Measurements from ENCODE around the gene KCNIP4.

KCNIP4 gene

GRCh38 chr4:21177871-21178270 lies 770.7 kb downstream of the KCNIP4 start:
- no peak for DNase-seq (ENCODE audit: low read depth)

DNA sequence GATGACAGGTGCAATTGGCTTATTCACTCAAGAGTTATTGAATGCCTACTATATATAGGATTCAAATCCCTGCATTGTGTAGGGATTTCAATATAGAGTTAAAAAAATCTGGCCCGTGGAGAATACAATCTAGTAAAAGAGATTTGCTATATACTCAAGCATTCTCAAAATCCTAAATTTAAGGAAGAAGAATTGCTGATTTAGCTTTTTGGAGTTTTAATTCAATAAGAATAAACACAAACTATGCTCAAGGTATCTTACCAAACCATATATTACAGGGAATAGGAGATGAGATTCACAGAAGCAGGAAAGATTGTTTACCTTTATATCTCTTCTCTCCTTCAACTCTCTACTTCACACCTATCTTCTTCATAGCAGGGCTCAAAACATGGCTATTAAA lies 771.5 kb downstream of the KCNIP4 start:
- DNase-seq (ENCODE audit: low read depth): no peak

DNA sequence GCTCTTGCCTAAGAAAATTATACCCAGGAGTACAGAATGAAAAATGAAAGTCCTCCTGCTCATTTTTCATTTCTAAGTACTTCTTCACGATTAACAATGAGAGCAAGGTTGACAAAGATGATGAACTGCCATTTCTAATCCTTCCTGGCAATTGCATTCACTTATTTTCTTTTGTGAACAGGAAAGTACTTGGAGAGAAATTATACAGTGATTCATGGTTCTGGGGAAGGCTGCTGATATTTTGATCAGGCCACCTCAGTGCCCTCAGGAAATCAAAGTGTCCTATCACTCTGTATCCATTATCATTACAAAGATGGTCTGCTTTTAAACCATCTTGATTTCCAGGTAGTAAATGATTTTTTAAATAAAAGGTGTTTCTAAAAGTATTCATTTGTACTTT lies 780.9 kb downstream of the KCNIP4 start:
- no peak for DNase-seq (ENCODE audit: low read depth)

- no peak for DNase-seq (ENCODE audit: low read depth)
Measured at GRCh38 chr4:21155367-21155766, 793.2 kb downstream of the KCNIP4 start.

- DNase-seq (ENCODE audit: low read depth): no peak
Measured at GRCh38 chr4:21139327-21139726, 809.2 kb downstream of the KCNIP4 start.

DNA sequence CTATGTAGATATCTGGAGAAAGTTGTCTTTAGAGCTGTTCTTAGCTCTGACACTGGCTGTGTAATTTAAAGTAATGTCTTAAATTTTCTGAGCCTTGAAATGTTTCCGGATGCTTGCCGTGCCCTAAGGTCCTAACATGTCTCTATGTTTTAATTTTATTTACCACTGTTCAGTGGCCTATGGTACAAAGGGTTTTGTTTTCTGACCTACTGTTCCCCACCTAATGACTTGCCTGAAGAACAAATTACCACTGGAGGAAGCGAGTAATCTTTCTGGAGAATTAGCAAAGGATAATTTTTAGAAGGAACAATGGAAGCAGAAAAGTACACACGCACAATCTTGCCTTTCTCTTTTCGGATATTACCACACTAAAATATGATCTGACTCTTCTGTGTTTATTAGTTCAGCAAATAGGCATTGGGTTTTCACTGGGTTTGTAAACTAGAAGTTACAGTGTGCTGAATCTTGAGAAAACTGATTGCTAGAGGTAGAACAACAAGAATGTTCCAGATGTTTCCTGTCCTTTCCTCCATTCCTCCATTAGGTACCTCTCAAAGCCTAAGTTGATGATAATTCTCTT lies 812.4 kb downstream of the KCNIP4 start:
- no peak for DNase-seq (ENCODE audit: low read depth)

GRCh38 chr4:21134994-21135393 lies 813.6 kb downstream of the KCNIP4 start:
- no peak for DNase-seq (ENCODE audit: low read depth)

DNA sequence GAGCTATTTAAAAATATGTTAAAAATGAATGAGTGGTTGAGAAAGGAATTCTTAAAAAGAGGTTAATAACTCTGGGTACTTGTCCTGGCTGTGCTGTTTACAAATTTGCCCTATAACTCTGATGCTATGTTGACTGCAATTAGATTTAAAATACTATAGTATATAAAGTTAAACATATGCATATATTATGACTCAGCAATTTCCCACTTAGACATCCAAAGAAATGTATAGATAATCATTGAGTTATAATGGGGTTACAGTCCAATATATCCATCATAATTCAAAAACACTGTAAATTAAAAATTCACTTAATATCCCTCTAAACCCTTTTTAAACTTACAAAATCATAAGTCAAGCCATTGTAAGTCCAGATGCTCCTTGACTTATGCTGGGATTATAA lies 818.0 kb downstream of the KCNIP4 start:
- DNase-seq (ENCODE audit: low read depth): no peak

DNA sequence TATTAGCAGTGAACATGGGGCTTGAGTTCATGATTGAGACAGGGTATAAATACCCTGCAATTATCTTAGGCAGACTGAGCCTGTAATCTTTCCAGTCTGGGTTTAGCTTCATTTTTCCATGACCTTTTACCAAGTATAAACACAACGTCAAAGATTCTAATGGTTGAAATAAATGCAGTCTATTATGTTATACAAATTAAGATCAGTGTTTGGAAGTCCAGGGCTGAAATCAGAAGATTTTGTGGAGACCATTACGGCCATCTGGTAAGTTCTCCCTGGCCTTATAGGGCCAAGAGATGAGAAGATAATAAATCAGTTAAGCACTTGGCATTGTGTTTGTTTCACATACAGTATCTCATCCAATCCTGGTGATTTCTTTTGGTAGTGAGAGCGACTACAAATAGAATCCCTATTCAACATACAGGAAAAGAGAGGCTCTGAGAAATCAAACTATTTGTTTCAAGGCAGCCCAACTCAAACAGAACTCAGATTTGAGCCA lies 822.5 kb downstream of the KCNIP4 start:
- no peak for DNase-seq (ENCODE audit: low read depth)

- DNase-seq (ENCODE audit: low read depth): no peak
Measured at GRCh38 chr4:21118301-21118700, 830.3 kb downstream of the KCNIP4 start.

DNA sequence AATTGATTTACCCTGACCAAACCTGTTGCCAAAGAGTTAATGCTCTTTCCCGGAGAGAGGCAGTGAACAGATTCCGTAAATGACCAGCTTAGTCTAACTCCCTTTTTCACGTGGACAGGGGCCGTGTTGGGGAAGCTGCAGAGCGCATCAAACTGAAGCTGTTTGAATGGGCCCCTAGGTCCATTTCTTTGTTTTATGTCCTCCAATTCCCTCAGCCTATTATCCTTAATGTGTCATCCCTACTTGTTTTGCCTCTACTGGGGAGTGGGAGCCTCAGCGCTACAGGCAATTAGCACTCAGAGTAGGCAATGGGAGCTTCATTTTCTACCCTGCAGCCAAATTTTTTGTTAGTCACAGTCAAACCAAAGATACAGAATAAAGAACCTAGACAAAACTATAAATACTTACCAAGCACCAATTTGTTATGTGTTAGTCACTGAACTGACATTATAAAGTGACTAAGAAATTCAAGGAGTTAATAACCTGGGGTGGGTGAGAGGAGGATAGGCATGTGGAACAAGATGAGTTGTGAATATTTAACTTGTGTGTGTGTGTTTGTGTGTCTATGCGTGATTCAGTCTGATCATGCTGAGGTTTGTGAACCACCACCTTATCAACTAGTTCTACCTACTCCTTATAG lies 830.9 kb downstream of the KCNIP4 start:
- DNase-seq (ENCODE audit: low read depth): no peak

GRCh38 chr4:21113496-21114223 lies 834.9 kb downstream of the KCNIP4 start:
- no peak for DNase-seq (ENCODE audit: low read depth)

GRCh38 chr4:21102667-21103066 lies 845.9 kb downstream of the KCNIP4 start:
- DNase-seq (ENCODE audit: low read depth): no peak

GRCh38 chr4:21097865-21098264 lies 850.7 kb downstream of the KCNIP4 start:
- no peak for DNase-seq (ENCODE audit: low read depth)

DNA sequence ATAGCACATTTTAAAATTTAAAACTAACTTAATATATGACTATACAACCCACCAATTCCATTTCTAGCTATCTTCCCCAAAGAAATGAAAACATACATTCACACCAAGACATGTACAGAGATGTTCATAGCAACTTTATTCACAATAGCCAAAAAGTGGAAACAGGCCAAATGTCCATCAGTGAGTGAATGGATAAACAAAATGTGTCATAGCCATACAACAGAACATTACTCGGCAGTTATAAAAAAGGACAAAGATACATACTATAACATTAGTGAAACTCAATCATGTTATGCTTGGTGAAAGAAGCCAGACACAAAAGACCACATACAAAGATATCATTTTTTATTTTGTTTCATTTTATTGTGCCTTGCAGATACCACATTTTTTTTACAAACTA lies 851.5 kb downstream of the KCNIP4 start:
- no peak for DNase-seq (ENCODE audit: low read depth)

GRCh38 chr4:21092531-21092930 lies 856.0 kb downstream of the KCNIP4 start:
- no peak for DNase-seq (ENCODE audit: low read depth)

DNA sequence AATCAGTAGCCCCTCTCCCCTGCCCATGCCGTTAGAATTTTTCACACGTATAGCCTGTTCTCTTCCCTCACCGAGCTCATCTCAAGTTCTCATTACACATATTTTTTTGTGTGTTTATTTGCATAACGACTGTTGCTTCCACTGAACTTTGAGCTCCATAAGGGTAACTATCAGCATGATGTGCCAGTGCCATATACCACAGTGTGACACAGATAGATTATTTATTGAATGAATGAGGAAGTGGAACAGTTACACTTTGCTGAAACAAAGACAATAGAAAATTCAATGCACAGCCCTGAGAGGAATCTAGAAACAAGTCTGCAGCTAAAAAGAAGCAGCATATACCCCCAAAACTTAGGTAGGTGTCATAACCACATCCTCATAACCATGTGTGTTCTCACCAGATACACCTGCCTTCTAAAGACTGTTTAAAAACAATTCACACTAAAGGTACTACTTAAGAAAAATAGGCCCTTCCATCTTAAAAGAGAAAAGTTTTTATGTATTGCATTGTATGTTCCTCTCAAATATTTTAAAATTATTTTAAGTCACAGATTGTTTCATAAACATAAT lies 858.4 kb downstream of the KCNIP4 start:
- DNase-seq (ENCODE audit: low read depth): no peak

DNA sequence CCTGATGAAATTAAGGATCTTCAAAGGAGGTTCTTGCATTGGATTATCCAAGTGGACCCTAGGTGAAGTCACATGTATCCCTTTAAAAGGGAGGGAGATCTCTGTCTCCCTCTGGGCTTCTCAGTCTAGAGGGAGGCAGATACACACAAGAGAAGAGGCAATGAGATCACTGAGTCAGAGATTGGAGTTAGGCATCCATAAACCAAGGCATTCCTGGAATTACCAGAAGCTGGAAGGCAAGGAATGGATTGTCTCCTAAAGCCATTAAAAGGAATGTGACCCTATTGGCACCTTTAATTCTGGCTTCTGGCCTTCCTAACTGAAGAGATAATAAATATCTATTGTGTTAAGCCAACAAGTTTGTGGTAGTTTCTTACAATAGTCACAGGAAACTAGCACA lies 865.2 kb downstream of the KCNIP4 start:
- DNase-seq (ENCODE audit: low read depth): no peak

DNA sequence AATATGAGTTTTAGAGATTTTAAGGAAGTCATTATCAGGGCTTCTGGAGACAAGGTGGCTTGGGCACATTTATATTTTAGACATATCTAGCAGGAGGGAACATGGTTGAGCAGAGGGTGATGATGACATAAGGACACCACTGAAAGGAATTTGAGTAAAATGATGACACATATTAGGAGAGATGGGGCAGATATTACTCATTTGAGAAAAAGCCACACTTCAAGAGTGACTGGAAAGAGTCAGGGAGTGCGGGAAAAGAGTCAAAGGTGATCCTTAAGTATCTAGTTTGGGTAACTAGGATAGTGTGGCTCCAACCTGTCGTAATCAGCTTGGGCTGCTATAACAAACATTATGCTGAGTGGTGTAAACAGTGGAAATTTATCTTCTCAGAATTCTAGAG lies 870.6 kb downstream of the KCNIP4 start:
- no peak for DNase-seq (ENCODE audit: low read depth)

DNA sequence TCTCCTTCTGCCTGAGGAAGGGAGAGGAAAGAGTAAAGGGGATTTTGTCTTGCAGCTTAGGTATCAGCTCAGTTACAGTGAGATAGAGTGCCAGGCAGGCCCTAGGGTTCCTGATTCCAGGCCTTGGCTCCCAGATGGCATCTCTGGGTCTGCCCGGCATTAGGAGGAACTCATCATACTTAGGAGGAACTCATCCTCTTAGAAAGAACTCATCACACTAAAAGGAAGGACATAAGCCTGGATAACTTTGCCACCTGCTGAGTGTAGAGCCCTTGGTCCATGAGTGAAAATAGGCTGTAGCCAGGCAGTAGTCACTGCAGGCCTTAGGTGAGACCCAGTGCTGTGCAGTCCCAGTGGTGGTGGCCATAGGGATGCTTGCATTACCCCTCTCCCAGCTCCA lies 881.2 kb downstream of the KCNIP4 start:
- DNase-seq (ENCODE audit: low read depth): no peak

DNA sequence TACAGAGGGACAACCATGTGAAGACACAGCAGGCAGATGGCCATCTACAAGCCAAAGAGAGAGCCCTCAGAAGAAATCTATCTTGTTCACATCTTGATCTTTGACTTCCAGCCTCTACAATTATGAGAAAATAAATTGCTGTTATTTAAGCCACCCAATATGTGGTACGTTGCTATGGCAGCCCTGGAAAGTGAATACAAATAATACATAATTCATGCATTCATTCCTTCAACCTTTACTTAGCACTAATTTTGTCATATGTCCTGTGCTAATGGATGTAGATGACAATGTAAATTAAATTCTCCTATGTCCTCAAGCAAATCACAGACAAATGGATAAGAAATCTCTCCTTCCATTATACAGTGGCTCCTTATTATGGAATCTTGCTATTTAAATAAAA lies 886.7 kb downstream of the KCNIP4 start:
- no peak for DNase-seq (ENCODE audit: low read depth)

DNA sequence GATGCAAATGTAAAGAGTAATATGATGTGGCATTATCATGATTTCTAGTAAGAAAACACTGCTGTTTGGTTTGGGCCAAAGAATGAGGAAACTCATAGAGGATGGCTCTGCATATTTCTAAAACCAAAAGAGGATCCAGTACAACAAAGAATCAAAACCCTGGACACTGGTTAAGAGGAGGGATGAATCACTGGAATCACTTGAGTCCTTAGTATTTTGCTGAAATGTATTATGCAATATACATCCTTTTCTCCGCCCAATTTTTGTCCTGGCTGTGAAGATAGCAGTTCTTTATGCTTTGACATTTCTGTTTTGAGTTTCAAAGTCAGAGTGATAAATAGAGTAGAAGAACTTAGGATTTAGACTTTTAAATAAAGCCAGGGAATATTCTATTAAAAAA lies 902.4 kb downstream of the KCNIP4 start:
- no peak for DNase-seq (ENCODE audit: low read depth)

DNA sequence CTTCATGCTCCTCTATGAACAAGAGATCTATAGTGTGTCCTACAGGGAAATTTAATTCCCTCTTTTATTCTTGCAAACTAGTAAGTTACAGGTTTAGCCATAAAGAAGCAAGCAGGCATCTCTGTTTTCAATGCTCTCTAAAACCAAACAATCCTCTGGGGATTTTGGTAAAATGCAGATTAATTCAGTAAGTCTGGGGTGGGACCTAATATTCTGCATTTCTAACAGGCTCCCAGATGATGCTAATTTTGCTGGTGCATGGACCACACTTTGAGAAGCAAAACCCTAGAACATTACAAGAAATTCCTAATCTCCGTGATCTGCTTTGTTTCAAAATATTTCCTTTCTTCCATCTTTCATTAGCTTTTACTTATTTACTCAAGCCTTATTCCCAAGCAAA lies 903.5 kb downstream of the KCNIP4 start:
- no peak for DNase-seq (ENCODE audit: low read depth)

Measured in activated T-cell treated with anti-CD3 and anti-CD28 coated beads for 1 hour (primary cell).